SK-N-SH treated with all-trans-retinoic acid at 6 μM for 48 hours (cell line): ENCODE results near the gene TUBB1.

Source experiments
- ARNTL ChIP-seq: fragments of 450-650 bp; formaldehyde crosslinking; IDR thresholded peaks from 2 replicates; pipeline ENCODE4 v1.5.0; 2020; ENCODE audit warnings: low read depth, mild to moderate bottlenecking, moderate library complexity, borderline replicate concordance
- BACH2 ChIP-seq: fragments of 250-450 bp; sonication (Bioruptor Pico); IDR thresholded peaks from 2 replicates; pipeline ENCODE4 v1.9.0; 2021; ENCODE audit warnings: mild to moderate bottlenecking, borderline replicate concordance
- RARB ChIP-seq: fragments of 250-450 bp; sonication (Bioruptor Pico); IDR thresholded peaks from 2 replicates; pipeline ENCODE4 v1.8.0; 2021; ENCODE audit warnings: mild to moderate bottlenecking, moderate library complexity
- TCF4 ChIP-seq: fragments of 250-450 bp; sonication (Bioruptor Pico); IDR thresholded peaks from 2 replicates; pipeline ENCODE4 v1.8.0; 2021; ENCODE audit warnings: mild to moderate bottlenecking, moderate library complexity, borderline replicate concordance
- TOX ChIP-seq: fragments of 250-450 bp; sonication (Bioruptor Pico); IDR thresholded peaks from 2 replicates; pipeline ENCODE4 v1.8.0; 2021; ENCODE audit warnings: mild to moderate bottlenecking, moderate library complexity, borderline replicate concordance
- ZC3H10 ChIP-seq: fragments of 250-450 bp; sonication (Bioruptor Pico); IDR thresholded peaks from 2 replicates; pipeline ENCODE4 v1.5.1; 2021; ENCODE audit warnings: mild to moderate bottlenecking, moderate library complexity
- ZFP3 ChIP-seq: fragments of 250-450 bp; sonication (Bioruptor Pico); IDR thresholded peaks from 2 replicates; pipeline ENCODE4 v1.5.0; 2020; ENCODE audit warnings: mild to moderate bottlenecking, moderate library complexity
- ZFP30 ChIP-seq: fragments of 450-650 bp; formaldehyde crosslinking; IDR thresholded peaks from 2 replicates; pipeline ENCODE4 v1.5.0; 2022; ENCODE audit warnings: mild to moderate bottlenecking, moderate library complexity
- ZNF70 ChIP-seq: fragments of 450-650 bp; formaldehyde crosslinking; IDR thresholded peaks from 2 replicates; pipeline ENCODE4 v1.5.0; 2020; ENCODE audit warnings: mild to moderate bottlenecking, moderate library complexity
- TF ChIP-seq, protein P1 (sequence below): fragments of 250-450 bp; sonication (Bioruptor Pico); IDR thresholded peaks from 2 replicates; pipeline ENCODE4 v1.8.0; 2020; ENCODE audit warnings: mild to moderate bottlenecking, moderate library complexity, borderline replicate concordance
- TF ChIP-seq, protein P2 (sequence below): fragments of 250-450 bp; sonication (Bioruptor Pico); IDR thresholded peaks from 2 replicates; pipeline ENCODE4 v1.5.1; 2020; ENCODE audit warnings: low read depth, mild to moderate bottlenecking, moderate library complexity

GRCh38 chr20:59018817-59019216, 412 bp upstream of the TUBB1 start:
- TF ChIP-seq TOX: no peak
- TF ChIP-seq ZFP30 (CRISPR knock-in tag): no peak
- TF ChIP-seq, protein P1, sequence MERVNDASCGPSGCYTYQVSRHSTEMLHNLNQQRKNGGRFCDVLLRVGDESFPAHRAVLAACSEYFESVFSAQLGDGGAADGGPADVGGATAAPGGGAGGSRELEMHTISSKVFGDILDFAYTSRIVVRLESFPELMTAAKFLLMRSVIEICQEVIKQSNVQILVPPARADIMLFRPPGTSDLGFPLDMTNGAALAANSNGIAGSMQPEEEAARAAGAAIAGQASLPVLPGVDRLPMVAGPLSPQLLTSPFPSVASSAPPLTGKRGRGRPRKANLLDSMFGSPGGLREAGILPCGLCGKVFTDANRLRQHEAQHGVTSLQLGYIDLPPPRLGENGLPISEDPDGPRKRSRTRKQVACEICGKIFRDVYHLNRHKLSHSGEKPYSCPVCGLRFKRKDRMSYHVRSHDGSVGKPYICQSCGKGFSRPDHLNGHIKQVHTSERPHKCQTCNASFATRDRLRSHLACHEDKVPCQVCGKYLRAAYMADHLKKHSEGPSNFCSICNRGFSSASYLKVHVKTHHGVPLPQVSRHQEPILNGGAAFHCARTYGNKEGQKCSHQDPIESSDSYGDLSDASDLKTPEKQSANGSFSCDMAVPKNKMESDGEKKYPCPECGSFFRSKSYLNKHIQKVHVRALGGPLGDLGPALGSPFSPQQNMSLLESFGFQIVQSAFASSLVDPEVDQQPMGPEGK (CRISPR knock-in tag): no peak
- TF ChIP-seq ZFP3: no peak
- TF ChIP-seq ZC3H10 (CRISPR knock-in tag): no peak
- TF ChIP-seq, protein P2, sequence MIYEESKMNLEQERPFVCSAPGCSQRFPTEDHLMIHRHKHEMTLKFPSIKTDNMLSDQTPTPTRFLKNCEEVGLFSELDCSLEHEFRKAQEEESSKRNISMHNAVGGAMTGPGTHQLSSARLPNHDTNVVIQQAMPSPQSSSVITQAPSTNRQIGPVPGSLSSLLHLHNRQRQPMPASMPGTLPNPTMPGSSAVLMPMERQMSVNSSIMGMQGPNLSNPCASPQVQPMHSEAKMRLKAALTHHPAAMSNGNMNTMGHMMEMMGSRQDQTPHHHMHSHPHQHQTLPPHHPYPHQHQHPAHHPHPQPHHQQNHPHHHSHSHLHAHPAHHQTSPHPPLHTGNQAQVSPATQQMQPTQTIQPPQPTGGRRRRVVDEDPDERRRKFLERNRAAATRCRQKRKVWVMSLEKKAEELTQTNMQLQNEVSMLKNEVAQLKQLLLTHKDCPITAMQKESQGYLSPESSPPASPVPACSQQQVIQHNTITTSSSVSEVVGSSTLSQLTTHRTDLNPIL (CRISPR knock-in tag): no peak
- TF ChIP-seq ARNTL (CRISPR knock-in tag): no peak
- TF ChIP-seq TCF4: no peak
- no peak for TF ChIP-seq ZNF70 (CRISPR knock-in tag)
- no peak for TF ChIP-seq RARB (CRISPR knock-in tag)
- TF ChIP-seq BACH2 (CRISPR knock-in tag): no peak
